GM15510 (cell line): ENCODE data around the gene FREM3.

Experiments used
- POLR2A ChIP-seq: IDR thresholded peaks from 3 replicates; pipeline ENCODE4 v1.6.1; 2011; ENCODE audit warnings: borderline replicate concordance; ENCODE audit not compliant: insufficient read length; ENCODE audit errors: extremely low read depth

The FREM3 gene

DNA sequence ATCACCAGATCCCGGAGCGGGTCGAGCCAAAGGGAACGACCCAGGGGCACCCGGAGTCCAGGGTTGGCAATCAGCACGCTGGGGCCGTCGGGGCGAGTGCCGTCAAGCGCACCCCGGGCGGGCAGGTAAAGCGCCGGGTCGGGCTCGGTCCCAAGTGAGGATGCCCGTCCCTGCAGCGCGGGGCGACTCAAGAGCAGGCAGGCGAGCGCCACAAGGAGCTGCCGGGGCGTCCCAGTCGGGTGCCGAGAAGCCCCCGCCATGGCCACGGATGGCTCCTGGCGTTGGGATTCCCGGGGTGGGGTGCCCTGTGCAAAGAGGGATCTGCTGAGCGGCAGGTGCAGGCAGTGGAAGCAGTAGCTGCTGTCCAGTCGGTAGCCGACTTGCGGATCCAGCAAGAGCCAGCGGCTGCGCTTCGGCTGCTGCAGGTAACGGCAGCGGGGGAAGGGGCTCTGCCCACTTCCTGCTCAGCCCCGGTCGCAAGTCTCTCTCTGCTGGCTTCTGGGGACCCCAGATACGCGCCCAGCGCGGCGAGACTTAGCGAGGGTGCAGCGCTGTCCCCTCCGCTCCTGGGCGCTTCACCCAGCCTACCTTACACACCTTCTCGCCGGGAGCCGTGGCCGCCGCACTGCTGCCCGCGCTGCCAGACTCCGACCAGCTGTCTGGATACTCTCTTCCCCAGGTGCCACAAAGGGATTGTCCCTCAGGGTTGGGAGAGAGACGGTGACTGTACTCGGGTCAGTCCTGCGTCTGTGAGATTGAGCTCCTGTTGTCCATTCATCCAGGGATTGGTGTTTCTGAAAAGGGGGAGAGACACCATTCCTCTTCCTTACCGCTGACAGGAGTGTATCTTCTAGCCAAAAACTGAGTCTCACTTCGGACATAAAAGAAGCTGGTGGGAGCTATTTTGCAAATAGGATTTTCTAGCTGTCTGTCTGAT is at the start of gene FREM3:
Gene FREM3, minus strand, starts transcription at position 260 of the 937 bp plus-strand sequence. Its CDS starts 0 bp downstream, at position 260.
- TF ChIP-seq POLR2A: no peak

DNA sequence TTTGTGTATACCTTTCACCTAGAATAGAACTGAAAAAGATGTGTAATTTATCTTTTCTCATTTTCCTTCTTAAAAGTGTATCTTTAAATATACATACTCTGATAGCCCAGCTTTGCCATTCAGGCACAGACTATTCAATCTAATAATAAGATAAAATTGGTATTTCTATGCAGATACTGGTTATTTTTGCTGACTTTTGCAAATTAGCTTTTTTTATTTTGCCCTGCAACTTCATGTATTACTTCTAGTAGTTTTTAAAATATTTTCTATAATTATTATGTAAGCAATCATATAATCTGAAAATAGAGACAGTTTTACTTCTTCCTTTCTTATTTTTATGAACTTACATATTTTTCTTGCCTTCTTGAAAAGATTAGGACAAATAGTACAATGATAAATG is 45.4 kb upstream of the FREM3 start:
- no peak for TF ChIP-seq POLR2A

DNA sequence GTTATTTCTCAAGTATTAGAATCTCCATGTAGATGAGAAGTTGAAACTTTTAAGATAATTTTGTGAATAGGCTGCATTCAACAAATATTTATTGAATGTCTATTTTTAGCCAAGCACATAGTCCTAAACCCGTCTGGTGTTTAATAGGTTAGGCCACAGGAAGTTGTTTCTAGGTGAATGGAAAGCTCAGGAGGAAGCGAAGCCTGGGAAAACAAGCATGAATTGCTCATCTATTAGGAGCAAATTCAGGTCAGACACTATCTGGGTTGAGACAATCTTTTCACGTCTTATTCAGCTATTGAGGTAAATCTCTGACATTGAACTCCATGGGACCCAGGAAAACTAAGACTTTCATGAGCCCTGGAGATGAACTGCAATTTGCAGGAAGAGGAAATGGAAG is 43.1 kb upstream of the FREM3 start:
- no peak for TF ChIP-seq POLR2A

DNA sequence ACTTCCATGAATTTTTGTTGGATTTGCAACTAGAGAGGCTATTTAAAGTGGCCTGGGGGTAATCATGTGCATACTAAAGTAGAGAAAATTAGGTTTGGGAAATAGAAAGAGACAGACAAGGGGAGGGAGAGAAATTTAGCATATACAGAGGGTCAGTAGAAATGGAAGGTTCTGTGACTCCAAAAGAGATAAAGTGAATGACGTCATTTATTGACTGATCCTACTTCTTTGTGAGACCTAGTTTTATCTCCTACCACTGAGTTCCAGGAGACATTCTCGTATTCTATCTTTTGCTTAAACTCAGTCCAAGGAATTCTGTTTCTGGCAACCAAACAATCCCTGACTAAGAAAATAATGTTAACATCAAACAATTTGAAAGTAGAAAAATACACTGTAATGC is 42.4 kb upstream of the FREM3 start:
- TF ChIP-seq POLR2A: no peak

DNA sequence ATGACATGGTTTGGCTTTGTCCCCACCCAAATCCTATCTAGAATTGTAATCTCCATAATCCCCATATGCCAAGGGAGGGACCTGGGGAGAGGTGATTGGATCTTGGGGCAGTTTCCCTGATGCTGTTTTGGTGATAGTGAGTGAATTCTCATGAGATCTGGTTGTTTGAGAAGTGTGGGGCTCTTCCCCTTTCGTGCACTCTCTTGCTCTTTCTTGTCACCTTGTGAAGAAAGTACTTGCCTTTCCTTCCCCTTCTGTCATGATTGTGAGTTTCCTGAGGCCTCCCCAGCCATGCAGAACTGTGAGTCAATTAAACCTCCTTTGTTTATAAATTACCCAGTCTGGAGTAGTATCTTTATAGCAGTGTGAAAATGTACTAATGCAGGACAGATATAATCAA is 36.4 kb upstream of the FREM3 start:
- no peak for TF ChIP-seq POLR2A

DNA sequence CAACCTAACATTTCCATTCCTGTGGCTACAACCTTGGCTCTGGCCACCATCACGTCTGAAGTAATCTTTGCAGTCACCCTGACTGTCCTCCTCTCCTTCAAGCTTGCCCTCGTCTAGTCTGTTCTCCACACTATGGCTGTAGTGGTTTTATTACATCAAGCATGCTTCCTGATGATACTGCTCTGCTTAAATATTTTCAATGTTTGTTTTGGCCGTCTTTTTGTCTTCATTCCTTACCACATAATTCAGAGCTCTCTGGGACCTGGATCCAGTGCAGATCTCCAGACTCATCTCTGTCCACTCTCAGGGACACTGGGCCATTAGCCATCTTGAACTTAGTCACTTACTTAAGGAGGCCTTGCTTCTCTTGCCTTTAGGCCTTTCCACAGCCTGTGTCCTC is 27.7 kb upstream of the FREM3 start:
- no peak for TF ChIP-seq POLR2A

DNA sequence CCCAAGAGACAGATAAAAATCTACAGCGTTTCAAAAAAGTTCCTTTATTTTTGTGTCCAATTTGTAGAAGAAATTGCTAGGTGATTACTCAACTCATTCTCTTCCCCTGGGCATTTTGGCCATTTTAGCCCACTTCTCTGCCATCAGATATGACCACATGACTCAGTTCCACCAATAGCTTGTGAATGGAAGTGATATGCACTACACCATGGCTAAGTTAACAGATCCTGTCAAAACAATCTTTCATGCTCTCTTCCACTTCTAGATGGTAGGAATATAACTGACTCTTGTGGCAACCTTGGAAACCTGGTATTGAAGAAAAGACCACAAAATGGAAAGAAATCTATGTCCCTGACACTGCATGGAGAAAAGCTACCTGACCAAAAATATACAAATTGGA is 26.2 kb upstream of the FREM3 start:
- TF ChIP-seq POLR2A: no peak

DNA sequence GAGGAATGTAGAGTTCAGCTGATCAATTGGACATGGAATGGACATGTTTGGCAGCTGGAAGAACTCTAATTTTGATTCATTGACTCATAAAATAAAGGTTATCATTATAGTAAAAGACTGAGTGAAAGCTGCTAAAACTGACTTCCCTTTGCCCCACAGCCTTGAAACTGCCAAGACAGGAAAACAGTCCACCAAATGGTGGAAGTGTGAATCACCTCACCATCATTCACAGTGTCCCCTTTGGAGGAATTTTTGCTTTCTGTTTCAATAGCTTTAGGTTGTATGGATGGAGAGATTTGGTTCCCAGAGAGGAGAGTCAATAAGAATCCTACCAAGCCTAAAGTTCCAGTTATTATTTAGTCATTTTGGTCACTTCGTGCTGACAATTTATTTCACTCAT is 20.8 kb upstream of the FREM3 start:
- no peak for TF ChIP-seq POLR2A

DNA sequence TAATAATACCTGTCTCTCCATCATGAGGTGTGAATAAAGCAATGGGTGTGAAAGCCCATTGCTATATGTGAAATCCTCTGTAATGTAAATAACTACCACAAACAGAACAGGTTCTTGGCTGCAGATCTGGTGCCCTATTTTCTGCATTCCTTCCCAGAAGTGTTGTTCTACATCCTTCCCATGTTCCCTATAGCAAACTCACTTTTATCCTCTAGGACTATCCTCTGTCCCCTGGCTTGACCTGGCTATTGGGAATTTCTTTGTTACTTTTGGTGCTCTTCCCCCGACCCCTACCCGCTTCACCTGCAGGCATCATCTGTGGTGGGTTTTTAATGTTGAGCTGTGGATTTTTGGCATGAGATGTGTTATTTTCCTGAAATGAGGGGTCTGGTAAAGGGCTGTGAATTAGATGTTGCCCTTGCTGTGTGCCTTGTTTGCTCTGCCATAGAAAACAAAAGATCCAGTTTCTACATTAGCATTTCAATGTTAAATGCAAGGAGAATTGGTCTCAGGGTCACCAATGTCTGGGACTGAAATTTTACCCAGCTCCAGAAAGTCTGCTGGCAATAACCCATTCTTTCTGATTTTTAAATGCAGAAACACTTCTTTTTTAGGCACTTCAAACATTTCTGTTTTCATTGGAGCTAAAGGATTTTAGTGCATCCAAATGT is 13.6 kb upstream of the FREM3 start:
- TF ChIP-seq POLR2A: no peak

DNA sequence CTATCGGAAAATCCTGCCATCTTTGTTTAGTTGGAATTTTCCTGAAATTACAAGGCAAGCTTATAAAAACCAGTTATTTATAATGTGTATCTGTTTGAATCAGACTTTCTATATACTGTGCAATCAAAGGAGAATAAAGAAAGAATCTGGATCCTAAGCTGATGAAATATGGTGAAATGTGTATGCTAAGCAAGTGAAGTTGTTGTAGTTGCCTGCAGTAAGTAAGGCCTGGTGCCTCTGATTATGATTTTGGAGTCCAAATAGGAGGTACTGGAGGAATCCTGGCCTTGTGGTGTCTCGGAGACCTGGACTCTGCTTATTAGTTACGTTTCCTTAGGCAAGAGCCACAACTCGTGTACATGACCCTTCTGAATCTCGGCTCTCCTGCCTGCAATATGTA is 13.1 kb upstream of the FREM3 start:
- TF ChIP-seq POLR2A: no peak

DNA sequence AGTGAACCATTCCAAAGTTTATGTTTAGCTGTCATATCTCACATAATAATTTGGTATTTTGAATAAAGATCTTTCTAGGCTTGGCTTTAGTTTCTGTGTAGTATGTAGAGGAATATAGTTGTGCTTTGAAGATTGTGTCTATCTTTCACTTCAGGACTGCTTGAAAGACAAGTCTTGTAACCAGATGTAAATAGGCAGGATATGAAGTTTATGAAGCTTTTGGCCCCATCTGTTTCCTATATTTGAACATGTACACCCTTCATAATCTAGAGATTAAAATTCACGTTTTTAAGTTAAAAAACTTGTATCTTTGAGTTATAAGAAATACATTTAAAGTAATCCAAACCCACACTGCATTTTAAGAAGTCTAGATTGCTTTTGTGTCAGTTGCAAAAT is 11.7 kb upstream of the FREM3 start:
- TF ChIP-seq POLR2A: no peak

DNA sequence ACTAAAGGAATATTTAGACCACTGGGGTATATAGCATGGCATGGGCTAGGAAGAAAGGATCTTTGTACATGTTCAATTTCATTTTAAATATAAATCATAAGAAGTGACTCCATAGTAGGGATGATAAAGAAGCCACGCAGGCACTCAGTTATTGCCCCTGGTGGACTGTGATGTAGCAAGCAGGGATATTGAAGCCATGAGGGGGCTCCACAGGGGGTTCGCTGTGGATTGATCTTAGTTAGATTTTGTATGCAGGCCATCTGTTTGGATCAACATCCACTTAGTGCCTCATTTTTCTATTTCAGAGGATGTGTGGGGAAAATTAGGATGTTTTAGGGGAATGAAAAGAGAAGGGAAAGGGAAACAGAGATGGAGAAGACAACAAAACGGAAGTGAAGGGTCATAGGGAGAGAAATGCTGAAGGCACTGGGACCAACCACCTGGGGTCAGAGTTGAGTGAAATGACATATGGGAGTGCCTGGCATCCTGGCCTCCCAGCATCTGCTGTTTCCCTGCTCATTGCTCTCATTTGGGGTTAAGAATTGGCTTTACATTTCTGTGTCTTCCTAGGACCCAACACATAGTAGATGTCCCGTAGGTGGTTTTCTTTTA is 11.2 kb upstream of the FREM3 start:
- no peak for TF ChIP-seq POLR2A

DNA sequence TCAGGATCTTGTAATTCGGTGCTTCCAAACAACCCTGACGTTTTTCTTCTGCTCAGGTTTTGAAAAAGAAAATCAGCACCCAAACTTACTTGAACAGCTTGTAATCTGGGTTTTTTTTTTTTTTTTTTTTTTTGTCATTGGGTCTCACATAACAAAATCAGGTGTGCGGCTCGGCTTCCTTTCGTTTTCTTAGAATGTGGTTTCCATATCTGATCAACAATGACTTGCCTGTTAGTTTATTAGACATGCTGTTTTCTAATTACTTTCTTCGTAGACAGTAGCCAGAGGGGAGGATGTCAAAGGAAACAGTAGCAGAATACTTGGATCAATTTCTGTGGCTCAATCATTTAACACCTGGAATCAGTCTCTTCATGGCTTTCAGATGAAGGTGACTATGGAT is 890 bp upstream of the FREM3 start:
- no peak for TF ChIP-seq POLR2A

DNA sequence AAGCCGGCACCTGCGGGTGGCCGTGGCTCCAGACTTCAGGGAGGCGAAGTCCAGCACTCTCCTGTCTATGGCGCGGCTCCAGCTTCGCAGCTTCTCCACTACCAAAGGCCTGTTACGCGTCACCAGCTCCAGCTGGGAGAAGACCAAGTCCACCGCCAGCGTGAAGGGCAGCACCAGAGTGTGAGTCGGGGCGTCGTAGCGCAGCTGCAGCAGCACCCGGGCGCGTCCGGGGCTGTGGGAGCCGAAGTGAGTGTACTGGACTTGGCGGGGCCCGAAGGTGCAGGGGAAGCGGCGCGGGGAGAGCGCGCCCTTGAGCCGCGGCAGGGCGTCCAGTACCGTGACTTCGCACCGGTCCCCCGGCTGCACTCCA is 444 bp downstream of the FREM3 start:
- TF ChIP-seq POLR2A: no peak

DNA sequence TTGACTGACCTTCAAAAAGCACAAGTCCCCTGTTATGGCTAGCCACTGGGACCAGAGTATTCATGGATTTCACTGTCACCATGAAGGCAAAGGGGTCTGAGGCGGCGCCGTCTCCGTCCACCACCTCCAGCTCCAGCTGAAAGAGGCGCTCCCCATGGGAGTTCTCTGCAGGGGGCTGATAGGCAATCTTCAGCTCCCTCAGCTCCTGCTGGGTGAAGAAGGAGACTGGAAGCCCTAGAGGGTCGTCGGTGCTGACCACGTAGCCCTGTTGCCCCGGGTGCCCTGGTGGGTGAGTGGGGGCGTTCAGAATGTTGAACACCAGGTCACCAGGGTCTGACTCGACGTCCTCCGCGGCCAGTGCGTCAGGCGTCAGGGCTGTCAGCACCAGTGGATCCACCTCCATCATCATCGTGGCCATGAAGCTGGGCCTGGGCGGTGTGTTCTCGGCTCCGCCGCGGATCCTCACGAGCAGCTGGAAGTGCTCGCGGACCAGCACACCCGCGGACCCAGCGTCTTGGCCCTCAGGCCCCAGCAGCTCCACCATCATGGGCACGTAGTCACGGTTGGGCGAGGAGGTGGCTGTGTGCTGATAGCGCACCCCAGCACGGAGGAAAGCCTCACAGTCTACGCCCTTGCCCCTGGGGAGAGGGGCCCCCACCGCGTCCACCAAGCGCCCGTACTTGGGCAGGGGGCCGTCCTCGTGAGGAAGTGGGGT is 987 bp downstream of the FREM3 start:
- TF ChIP-seq POLR2A: no peak
